Endothelial cell of umbilical vein (primary cell): ENCODE results near the gene NEK7. TPM values are rescaled to one million over a fixed set of nuclear protein-coding genes. Genes with fewer than 3 reads are reported as not detected.

Experiments
- BruUV-seq: library from RNA; stranded (reverse); fragments of 400-500 nt; replicated peaks from 2 replicates; lab custom pipeline; 2021; lab: Mats Ljungman, UMichigan
- CTCF ChIA-PET: fragments of 300-600, 350-600 bp; sonication (Branson Sonifier 250); formaldehyde crosslinking; loops from one replicate; lab custom pipeline; 2021; ENCODE audit warnings: antibody characterized with exemption, inconsistent platforms; lab: Charles Lee
- POLR2A ChIA-PET: fragments of 300-600, 350-600 bp; sonication (Branson Sonifier 250); formaldehyde crosslinking; loops from one replicate; lab custom pipeline; 2021; ENCODE audit warnings: antibody characterized with exemption, inconsistent platforms; lab: Charles Lee
- DNase-seq: peaks from one replicate; pipeline ENCODE4 v3.0.0-alpha.2; 2011; ENCODE audit warnings: low read depth, low spot score
- FAIRE-seq: peaks from 2 replicates; lab custom pipeline; 2011; peaks lifted over from hg19 to GRCh38; lab: Jason Lieb, UNC
- H2AFZ ChIP-seq: 2 replicates; pipeline ENCODE4 v1.6.0; 2012; ENCODE audit warnings: low read depth, low read length, control low read depth, inconsistent platforms
- H3K27ac ChIP-seq: 2 replicates; pipeline ENCODE4 v1.5.1; 2011; ENCODE audit warnings: low read depth, mild to moderate bottlenecking, control low read depth, low read length, moderate library complexity; ENCODE audit not compliant: insufficient read depth
- H3K27me3 ChIP-seq, 2 experiments: 2 replicates each; pipeline versions ENCODE4 v1.6.0 to v1.6.1; 2011; ENCODE audit warnings: low read length in 2 of 2, mixed read lengths in 1 of 2; ENCODE audit not compliant: control insufficient read depth in 2 of 2, insufficient read depth in 2 of 2
- H3K36me3 ChIP-seq, 2 experiments: 2 replicates in 1 of 2; 3 replicates in 1 of 2; pipeline ENCODE4 v1.5.1; 2011; ENCODE audit warnings: low read length in 2 of 2, mild to moderate bottlenecking in 1 of 2, moderate library complexity in 1 of 2; ENCODE audit not compliant: control insufficient read depth in 2 of 2, insufficient read depth in 2 of 2; ENCODE audit errors: extremely low read depth in 1 of 2
- H3K4me1 ChIP-seq: 3 replicates; pipeline ENCODE4 v1.5.1; 2011; ENCODE audit warnings: mild to moderate bottlenecking, low read length; ENCODE audit not compliant: control insufficient read depth, insufficient read depth; ENCODE audit errors: extremely low read depth
- H3K4me2 ChIP-seq: 2 replicates; pipeline ENCODE4 v1.6.1; 2011; ENCODE audit warnings: low read length, control low read depth, mixed read lengths; ENCODE audit not compliant: insufficient read depth
- H3K4me3 ChIP-seq, 3 experiments: fragments of 200-600 bp in 1 of 3; sonication (generic), shearing (Covaris generic) in 1 of 3; replicated peaks in 1 of 3; 2 replicates each; pipeline ENCODE4 v1.5.1; 2011 to 2016; ENCODE audit warnings: control low read depth in 3 of 3, low read length in 3 of 3, mild to moderate bottlenecking in 2 of 3, inconsistent platforms in 1 of 3, low read depth in 1 of 3, moderate library complexity in 1 of 3; ENCODE audit not compliant: insufficient read depth in 1 of 3
- H3K79me2 ChIP-seq: 2 replicates; pipeline ENCODE4 v1.6.0; 2012; ENCODE audit warnings: low read length, inconsistent platforms; ENCODE audit not compliant: control insufficient read depth, insufficient read depth
- H3K9ac ChIP-seq: replicated peaks from 2 replicates; pipeline ENCODE3; 2011; ENCODE audit warnings: low read length, control low read depth; ENCODE audit not compliant: insufficient read depth; ENCODE audit errors: extremely low read depth
- H3K9me1 ChIP-seq: replicated peaks from 3 replicates; pipeline ENCODE4 v1.6.0; 2011; ENCODE audit warnings: mild to moderate bottlenecking, low read length; ENCODE audit not compliant: control insufficient read depth, insufficient read depth; ENCODE audit errors: extremely low read depth
- H3K9me3 ChIP-seq: replicated peaks from 2 replicates; pipeline ENCODE4 v1.5.1; 2012; ENCODE audit warnings: low read length, inconsistent platforms; ENCODE audit not compliant: control insufficient read depth, insufficient read depth
- H4K20me1 ChIP-seq: replicated peaks from 2 replicates; pipeline ENCODE3; 2011; ENCODE audit warnings: mild to moderate bottlenecking, low read length; ENCODE audit not compliant: control insufficient read depth, insufficient read depth; ENCODE audit errors: extremely low read depth
- CTCF ChIP-seq, 2 donors: IDR thresholded peaks; 1 replicate in 1 of 2; 2 replicates in 1 of 2; pipeline ENCODE4 v1.5.1; 2011; ENCODE audit warnings: low read length in 2 of 2, mild to moderate bottlenecking in 2 of 2, moderate library complexity in 2 of 2, control low read depth in 1 of 2, inconsistent platforms in 1 of 2, low read depth in 1 of 2; ENCODE audit not compliant: insufficient read depth in 1 of 2; ENCODE audit errors: extremely low read depth in 1 of 2
- EZH2 ChIP-seq: IDR thresholded peaks from 2 replicates; pipeline ENCODE4 v1.6.1; 2012; ENCODE audit warnings: borderline replicate concordance, low read depth, mild to moderate bottlenecking, moderate library complexity, low read length, inconsistent platforms; ENCODE audit not compliant: severe bottlenecking
- FOS ChIP-seq: IDR thresholded peaks from 2 replicates; pipeline ENCODE4 v1.6.1; 2011; ENCODE audit warnings: mild to moderate bottlenecking, low read length, moderate library complexity, borderline replicate concordance; ENCODE audit not compliant: insufficient read depth
- GATA2 ChIP-seq: IDR thresholded peaks from 2 replicates; pipeline ENCODE4 v1.7.0; 2011; ENCODE audit warnings: low read depth, mild to moderate bottlenecking, moderate library complexity, mixed read lengths, low read length; ENCODE audit not compliant: insufficient read length, insufficient read depth
- JUN ChIP-seq: IDR thresholded peaks from 2 replicates; pipeline ENCODE4 v1.6.1; 2011; ENCODE audit warnings: borderline replicate concordance, low read depth; ENCODE audit not compliant: insufficient read length, insufficient read depth
- MAX ChIP-seq: IDR thresholded peaks from 2 replicates; pipeline ENCODE4 v1.6.1; 2011; ENCODE audit not compliant: insufficient read depth, insufficient read length
- MYC ChIP-seq: IDR thresholded peaks from one replicate; pipeline ENCODE4 v1.6.1; 2011; ENCODE audit warnings: mild to moderate bottlenecking, low read depth, low read length
- POLR2A ChIP-seq: IDR thresholded peaks from 2 replicates; pipeline ENCODE4 v1.6.1; 2012; ENCODE audit warnings: low read depth, mild to moderate bottlenecking, control low read depth, low read length
- POLR2AphosphoS5 ChIP-seq: IDR thresholded peaks from 2 replicates; pipeline ENCODE4 v1.6.1; 2012; ENCODE audit warnings: low read depth, mild to moderate bottlenecking, control low read depth, low read length, moderate library complexity; ENCODE audit not compliant: insufficient read depth
- dilution Hi-C: fragments of 300-500 bp; cut with MboI; formaldehyde crosslinking; loops from one replicate; pipeline ENCODE4 v1.15.0; 2019; ENCODE audit warnings: low sequenced_read_pairs; ENCODE audit not compliant: extremely low pct_ligation_motif_present
- intact Hi-C: fragments of 100-400 bp; cut with micrococcal nuclease; formaldehyde crosslinking; loops from one replicate; pipeline ENCODE4 v1.10.0; 2022
- polyA plus RNA-seq, 4 experiments: library from polyadenylated mRNA; depleted of rRNA in 3 of 4; stranded (reverse) in 3 of 4; unstranded in 1 of 4; fragments of >200 nt; gene quantifications; 2 replicates each; pipeline versions ENCODE4 v1.2.1 to v1.2.3, GENCODE V29; 2011 to 2012; ENCODE audit warnings: missing spikeins in 1 of 4
- total RNA-seq: library from RNA; stranded (reverse); gene quantifications from 2 replicates; pipeline ENCODE4 v1.2.3, GENCODE V29; 2021

NEK7 gene
- total and polyA plus RNA-seq, 2 donors (not counting 3 experiments of a cell fraction or from before 2014, with no cell fraction given) = 22.6 to 45.7 TPM

GRCh38 chr1:198238121-198238520 lies 81.3 kb downstream of the NEK7 start:
- FAIRE-seq (no peak), DNase-seq (no peak)
- no peak overlapping the region for H3K27ac ChIP-seq
- no peak overlapping the region for H2AFZ ChIP-seq
- dilution Hi-C loops = no loop called here
- H3K4me2 ChIP-seq = no peak overlapping the region
- TF ChIP-seq POLR2A (no peak), FOS (no peak), EZH2 (no peak), CTCF (IDR thresholded peaks at IDR 0.05; ENCODE audit: extremely low read depth in 1 of 2, insufficient read depth in 1 of 2, low read depth in 1 of 2, low read length in 2 of 2) (no peak), GATA2 (no peak), MAX (no peak), JUN (no peak), POLR2AphosphoS5 (no peak), MYC (no peak)
- peaks cover 20% of the 10 kb centered on the region for H4K20me1 ChIP-seq
- CTCF ChIA-PET = no interaction called here
- H3K4me3 ChIP-seq = no peak overlapping the region
- no peaks in the 10 kb centered on the region for H3K9me1 ChIP-seq
- H3K27me3 ChIP-seq = no peaks in the 10 kb centered on the region
- H3K9ac ChIP-seq = no peak overlapping the region
- POLR2A ChIA-PET = no interaction called here
- H3K79me2 ChIP-seq = peaks cover 38% of the 10 kb centered on the region
- no peaks in the 10 kb centered on the region for H3K36me3 ChIP-seq
- peaks cover 15% of the 10 kb centered on the region for H3K4me1 ChIP-seq
- no TSS peak for BruUV-seq
- H3K9me3 ChIP-seq = no peaks in the 10 kb centered on the region
- intact Hi-C loops = no loop called here
